Nephron (organoid): ENCODE data around the gene SHISA9.

Experiments used
- H3K27ac Mint-ChIP-seq, 3 experiments: 2 replicates each; pipeline ENCODE4 v1.8.0; 2020; ENCODE audit warnings: mixed read lengths in 3 of 3, mild to moderate bottlenecking in 2 of 3, moderate library complexity in 1 of 3
- H3K27me3 Mint-ChIP-seq: 2 replicates; pipeline ENCODE4 v1.8.0; 2021; ENCODE audit warnings: low read depth, mild to moderate bottlenecking, moderate library complexity, mixed read lengths
- H3K36me3 Mint-ChIP-seq: 2 replicates; pipeline ENCODE4 v1.8.0; 2020; ENCODE audit warnings: low read depth, mixed read lengths
- H3K4me1 Mint-ChIP-seq: 2 replicates; pipeline ENCODE4 v1.8.0; 2020; ENCODE audit warnings: mixed read lengths
- H3K4me3 Mint-ChIP-seq, 3 experiments: 2 replicates each; pipeline ENCODE4 v1.8.0; 2020; ENCODE audit warnings: mild to moderate bottlenecking in 3 of 3, mixed read lengths in 3 of 3, moderate library complexity in 2 of 3
- H3K9me3 Mint-ChIP-seq: 2 replicates; pipeline ENCODE4 v1.8.0; 2020; ENCODE audit warnings: mixed read lengths
- CTCF ChIP-seq, 3 experiments: fragments of 200-600 bp; sonication (generic); IDR thresholded peaks; one replicate each; pipeline ENCODE4 v1.5.0; 2021; ENCODE audit warnings: antibody characterized with exemption in 3 of 3; ENCODE audit not compliant: unreplicated experiment in 3 of 3

The SHISA9 gene

GRCh38 chr16:13130586-13130985 is 229.2 kb downstream of the SHISA9 start:
- Mint-ChIP-seq H3K36me3 (no peaks in the 10 kb centered on the region), H3K9me3 (peaks cover 2% of the 10 kb centered on the region), H3K4me1 (no peaks in the 10 kb centered on the region), H3K4me3 (no peak overlapping the region), H3K27ac (no peak overlapping the region), H3K27me3 (peaks cover 10% of the 10 kb centered on the region)
- TF ChIP-seq CTCF (IDR thresholded peaks at IDR 0.05; ENCODE audit: unreplicated experiment in 3 of 3), result no peak

- Mint-ChIP-seq H3K27ac (no peak overlapping the region), H3K4me1 (no peaks in the 10 kb centered on the region), H3K4me3 (no peak overlapping the region), H3K27me3 (no peaks in the 10 kb centered on the region), H3K36me3 (no peaks in the 10 kb centered on the region), H3K9me3 (no peaks in the 10 kb centered on the region)
- TF ChIP-seq CTCF (IDR thresholded peaks at IDR 0.05; ENCODE audit: unreplicated experiment in 3 of 3), result no peak
Observed at GRCh38 chr16:13134836-13135235, 233.4 kb downstream of the SHISA9 start.

- no peaks in the 10 kb centered on the region for H3K27me3 Mint-ChIP-seq
- H3K4me3 Mint-ChIP-seq, result no peak overlapping the region
- TF ChIP-seq CTCF (IDR thresholded peaks at IDR 0.05; ENCODE audit: unreplicated experiment in 3 of 3), result no peak
- H3K36me3 Mint-ChIP-seq, result no peaks in the 10 kb centered on the region
- H3K27ac Mint-ChIP-seq, result no peak overlapping the region
- H3K9me3 Mint-ChIP-seq, result peaks cover 3% of the 10 kb centered on the region
- no peaks in the 10 kb centered on the region for H3K4me1 Mint-ChIP-seq
Observed at GRCh38 chr16:13136901-13137300, 235.5 kb downstream of the SHISA9 start.

- no peak for TF ChIP-seq CTCF (IDR thresholded peaks at IDR 0.05; ENCODE audit: unreplicated experiment in 3 of 3)
- Mint-ChIP-seq H3K27ac (no peak overlapping the region), H3K4me1 (no peaks in the 10 kb centered on the region), H3K27me3 (peaks cover 3% of the 10 kb centered on the region), H3K36me3 (no peaks in the 10 kb centered on the region), H3K9me3 (peaks cover 3% of the 10 kb centered on the region), H3K4me3 (no peak overlapping the region)
Observed at GRCh38 chr16:13138528-13138927, 237.1 kb downstream of the SHISA9 start.

- TF ChIP-seq CTCF (IDR thresholded peaks at IDR 0.05; ENCODE audit: unreplicated experiment in 3 of 3), result no peak
- Mint-ChIP-seq H3K4me3 (no peak overlapping the region), H3K36me3 (no peaks in the 10 kb centered on the region), H3K27ac (no peak overlapping the region), H3K9me3 (peaks cover 3% of the 10 kb centered on the region), H3K4me1 (no peaks in the 10 kb centered on the region), H3K27me3 (peaks cover 3% of the 10 kb centered on the region)
Observed at GRCh38 chr16:13139661-13140241, 238.4 kb downstream of the SHISA9 start.

GRCh38 chr16:13143551-13143950 is 242.2 kb downstream of the SHISA9 start:
- Mint-ChIP-seq H3K36me3 (no peaks in the 10 kb centered on the region), H3K9me3 (peaks cover 3% of the 10 kb centered on the region), H3K27ac (no peak overlapping the region), H3K4me3 (no peak overlapping the region), H3K27me3 (peaks cover 5% of the 10 kb centered on the region), H3K4me1 (no peaks in the 10 kb centered on the region)
- TF ChIP-seq CTCF (IDR thresholded peaks at IDR 0.05; ENCODE audit: unreplicated experiment in 3 of 3), result no peak
